ENCODE data around the gene SLC35A5.

Gene SLC35A5

GRCh38 chr3:112627419-112627818, 65.6 kb downstream of the SLC35A5 start:
- no peaks in the 10 kb centered on the region for H3K79me2 ChIP-seq (ENCODE audit: low read length)
- H3K9ac ChIP-seq (ENCODE audit: low read length) = no peak overlapping the region
- no peaks in the 10 kb centered on the region for H3K9me3 ChIP-seq (replicated peaks; ENCODE audit: insufficient read depth, low read length)
- no peak overlapping the region for H3K4me2 ChIP-seq (ENCODE audit: low read depth, low read length)
- DNase-seq = no peak
- no peaks in the 10 kb centered on the region for H3K27me3 ChIP-seq (replicated peaks; ENCODE audit: insufficient read depth, low read length)
- H3K27ac ChIP-seq (ENCODE audit: low read length) = no peak overlapping the region
- no peaks in the 10 kb centered on the region for H3K4me1 ChIP-seq (ENCODE audit: low read length)
- no peak for TF ChIP-seq EZH2 (optimal IDR thresholded peaks at IDR 0.05; ENCODE audit: low read depth, low read length)
- no peak for TF ChIP-seq CTCF (IDR thresholded peaks at IDR 0.05; ENCODE audit: low read length)
- TF ChIP-seq EZH2phosphoT487 (IDR thresholded peaks at IDR 0.05; ENCODE audit: low read length) = no peak
- no peak overlapping the region for H3K4me3 ChIP-seq (ENCODE audit: low read length)
- no peaks in the 10 kb centered on the region for H3K36me3 ChIP-seq (replicated peaks; ENCODE audit: insufficient read depth, low read length)
- no peak overlapping the region for H2AFZ ChIP-seq (ENCODE audit: low read length)
- H4K20me1 ChIP-seq (ENCODE audit: insufficient read depth, low read length) = no peaks in the 10 kb centered on the region
- H3K9me2 ChIP-seq (replicated peaks; ENCODE audit: insufficient read depth, low read length) = no peaks in the 10 kb centered on the region
- H3F3A ChIP-seq (ENCODE audit: insufficient read depth, low read length) = no peaks in the 10 kb centered on the region

- H3K27me3 ChIP-seq (replicated peaks; ENCODE audit: insufficient read depth, low read length) = no peaks in the 10 kb centered on the region
- no peaks in the 10 kb centered on the region for H4K20me1 ChIP-seq (ENCODE audit: insufficient read depth, low read length)
- no peak for DNase-seq
- H3K4me1 ChIP-seq (ENCODE audit: low read length) = no peaks in the 10 kb centered on the region
- no peaks in the 10 kb centered on the region for H3K9me2 ChIP-seq (replicated peaks; ENCODE audit: insufficient read depth, low read length)
- no peak overlapping the region for H3K4me2 ChIP-seq (ENCODE audit: low read depth, low read length)
- no peak overlapping the region for H3K27ac ChIP-seq (ENCODE audit: low read length)
- no peak overlapping the region for H3K9ac ChIP-seq (ENCODE audit: low read length)
- H3K9me3 ChIP-seq (replicated peaks; ENCODE audit: insufficient read depth, low read length) = no peaks in the 10 kb centered on the region
- TF ChIP-seq CTCF (IDR thresholded peaks at IDR 0.05; ENCODE audit: low read length) = no peak
- no peak for TF ChIP-seq EZH2 (optimal IDR thresholded peaks at IDR 0.05; ENCODE audit: low read depth, low read length)
- TF ChIP-seq EZH2phosphoT487 (IDR thresholded peaks at IDR 0.05; ENCODE audit: low read length) = no peak
- no peaks in the 10 kb centered on the region for H3K36me3 ChIP-seq (replicated peaks; ENCODE audit: insufficient read depth, low read length)
- no peak overlapping the region for H2AFZ ChIP-seq (ENCODE audit: low read length)
- H3K79me2 ChIP-seq (ENCODE audit: low read length) = no peaks in the 10 kb centered on the region
- H3F3A ChIP-seq (ENCODE audit: insufficient read depth, low read length) = no peaks in the 10 kb centered on the region
- H3K4me3 ChIP-seq (ENCODE audit: low read length) = no peak overlapping the region
These were observed 66.1 kb downstream of the SLC35A5 start for GRCh38 chr3:112627919-112628466.

GRCh38 chr3:112629425-112629824, 67.6 kb downstream of the SLC35A5 start:
- no peaks in the 10 kb centered on the region for H4K20me1 ChIP-seq (ENCODE audit: insufficient read depth, low read length)
- no peaks in the 10 kb centered on the region for H3K27me3 ChIP-seq (replicated peaks; ENCODE audit: insufficient read depth, low read length)
- no peak overlapping the region for H3K4me3 ChIP-seq (ENCODE audit: low read length)
- no peak overlapping the region for H3K27ac ChIP-seq (ENCODE audit: low read length)
- H3K9me2 ChIP-seq (replicated peaks; ENCODE audit: insufficient read depth, low read length) = no peaks in the 10 kb centered on the region
- no peak overlapping the region for H2AFZ ChIP-seq (ENCODE audit: low read length)
- no peaks in the 10 kb centered on the region for H3F3A ChIP-seq (ENCODE audit: insufficient read depth, low read length)
- H3K4me2 ChIP-seq (ENCODE audit: low read depth, low read length) = no peak overlapping the region
- no peak overlapping the region for H3K9ac ChIP-seq (ENCODE audit: low read length)
- no peaks in the 10 kb centered on the region for H3K4me1 ChIP-seq (ENCODE audit: low read length)
- no peaks in the 10 kb centered on the region for H3K79me2 ChIP-seq (ENCODE audit: low read length)
- H3K36me3 ChIP-seq (replicated peaks; ENCODE audit: insufficient read depth, low read length) = no peaks in the 10 kb centered on the region
- TF ChIP-seq CTCF (IDR thresholded peaks at IDR 0.05; ENCODE audit: low read length) (no peak), EZH2 (optimal IDR thresholded peaks at IDR 0.05; ENCODE audit: low read depth, low read length) (no peak), EZH2phosphoT487 (IDR thresholded peaks at IDR 0.05; ENCODE audit: low read length) (no peak)
- H3K9me3 ChIP-seq (replicated peaks; ENCODE audit: insufficient read depth, low read length) = no peaks in the 10 kb centered on the region
- DNase-seq = no peak
